Measurements from ENCODE around the gene PDGFB. TPM values are rescaled to one million over a fixed set of nuclear protein-coding genes. Genes with fewer than 3 reads are reported as not detected.

The PDGFB gene
- total and polyA plus RNA-seq, 9 of the 15 experiments (the other 6 are each of a cell fraction or from before 2014, with no cell fraction given) = 0.07 to 4.0 (median 0.48) TPM; not detected in 1

GRCh38 chr22:39283322-39284141, 38.8 kb upstream of the PDGFB start (continued):
- TF ChIP-seq, protein P1, sequence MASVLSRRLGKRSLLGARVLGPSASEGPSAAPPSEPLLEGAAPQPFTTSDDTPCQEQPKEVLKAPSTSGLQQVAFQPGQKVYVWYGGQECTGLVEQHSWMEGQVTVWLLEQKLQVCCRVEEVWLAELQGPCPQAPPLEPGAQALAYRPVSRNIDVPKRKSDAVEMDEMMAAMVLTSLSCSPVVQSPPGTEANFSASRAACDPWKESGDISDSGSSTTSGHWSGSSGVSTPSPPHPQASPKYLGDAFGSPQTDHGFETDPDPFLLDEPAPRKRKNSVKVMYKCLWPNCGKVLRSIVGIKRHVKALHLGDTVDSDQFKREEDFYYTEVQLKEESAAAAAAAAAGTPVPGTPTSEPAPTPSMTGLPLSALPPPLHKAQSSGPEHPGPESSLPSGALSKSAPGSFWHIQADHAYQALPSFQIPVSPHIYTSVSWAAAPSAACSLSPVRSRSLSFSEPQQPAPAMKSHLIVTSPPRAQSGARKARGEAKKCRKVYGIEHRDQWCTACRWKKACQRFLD (CRISPR knock-in tag; IDR thresholded peaks at IDR 0.05) = peak; percentile 52; the same call in 1 of the 2 replicates
- TF ChIP-seq, protein P2, sequence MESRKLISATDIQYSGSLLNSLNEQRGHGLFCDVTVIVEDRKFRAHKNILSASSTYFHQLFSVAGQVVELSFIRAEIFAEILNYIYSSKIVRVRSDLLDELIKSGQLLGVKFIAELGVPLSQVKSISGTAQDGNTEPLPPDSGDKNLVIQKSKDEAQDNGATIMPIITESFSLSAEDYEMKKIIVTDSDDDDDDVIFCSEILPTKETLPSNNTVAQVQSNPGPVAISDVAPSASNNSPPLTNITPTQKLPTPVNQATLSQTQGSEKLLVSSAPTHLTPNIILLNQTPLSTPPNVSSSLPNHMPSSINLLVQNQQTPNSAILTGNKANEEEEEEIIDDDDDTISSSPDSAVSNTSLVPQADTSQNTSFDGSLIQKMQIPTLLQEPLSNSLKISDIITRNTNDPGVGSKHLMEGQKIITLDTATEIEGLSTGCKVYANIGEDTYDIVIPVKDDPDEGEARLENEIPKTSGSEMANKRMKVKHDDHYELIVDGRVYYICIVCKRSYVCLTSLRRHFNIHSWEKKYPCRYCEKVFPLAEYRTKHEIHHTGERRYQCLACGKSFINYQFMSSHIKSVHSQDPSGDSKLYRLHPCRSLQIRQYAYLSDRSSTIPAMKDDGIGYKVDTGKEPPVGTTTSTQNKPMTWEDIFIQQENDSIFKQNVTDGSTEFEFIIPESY (CRISPR knock-in tag; IDR thresholded peaks at IDR 0.05) = peak; percentile 60; the same call in 1 of the 2 replicates
- TF ChIP-seq ZNF766 (CRISPR knock-in tag; conservative IDR thresholded peaks at IDR 0.05) (peak; percentile 77; the same call in 1 of the 2 replicates), ZKSCAN8 (CRISPR knock-in tag; IDR thresholded peaks at IDR 0.05) (peak; percentile 33; the same call in 1 of the 2 replicates), MCM7 (IDR thresholded peaks at IDR 0.05) (no peak), BRF2 (IDR thresholded peaks at IDR 0.05; ENCODE audit: borderline replicate concordance, insufficient read depth, insufficient read length) (no peak), E2F6 (IDR thresholded peaks at IDR 0.05; ENCODE audit: borderline replicate concordance in 1 of 2, extremely low read depth in 1 of 2, insufficient read depth in 1 of 2, insufficient read length in 1 of 2, low read depth in 1 of 2, low read length in 1 of 2, poor library complexity in 1 of 2, severe bottlenecking in 1 of 2) (peak; percentile 18 to 65), ZNF140 (CRISPR knock-in tag; IDR thresholded peaks at IDR 0.05) (no peak), NFE2 (IDR thresholded peaks at IDR 0.05; ENCODE audit: low read depth) (peak; percentile 94), GTF2F1 (IDR thresholded peaks at IDR 0.05; ENCODE audit: low read depth, low read length) (no peak), MEF2A (IDR thresholded peaks at IDR 0.05; ENCODE audit: control insufficient read depth, low read depth, low read length) (no peak), TBP (optimal IDR thresholded peaks at IDR 0.05; ENCODE audit: low read depth, low read length) (peak; percentile 5), ERF (CRISPR knock-in tag; IDR thresholded peaks at IDR 0.05) (peak; percentile 41; the same call in 1 of the 2 replicates), ZNF518B (CRISPR knock-in tag; IDR thresholded peaks at IDR 0.05) (no peak)
- TF ChIP-seq, protein P3, sequence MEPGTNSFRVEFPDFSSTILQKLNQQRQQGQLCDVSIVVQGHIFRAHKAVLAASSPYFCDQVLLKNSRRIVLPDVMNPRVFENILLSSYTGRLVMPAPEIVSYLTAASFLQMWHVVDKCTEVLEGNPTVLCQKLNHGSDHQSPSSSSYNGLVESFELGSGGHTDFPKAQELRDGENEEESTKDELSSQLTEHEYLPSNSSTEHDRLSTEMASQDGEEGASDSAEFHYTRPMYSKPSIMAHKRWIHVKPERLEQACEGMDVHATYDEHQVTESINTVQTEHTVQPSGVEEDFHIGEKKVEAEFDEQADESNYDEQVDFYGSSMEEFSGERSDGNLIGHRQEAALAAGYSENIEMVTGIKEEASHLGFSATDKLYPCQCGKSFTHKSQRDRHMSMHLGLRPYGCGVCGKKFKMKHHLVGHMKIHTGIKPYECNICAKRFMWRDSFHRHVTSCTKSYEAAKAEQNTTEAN (CRISPR knock-in tag; IDR thresholded peaks at IDR 0.05) = no peak

Data from K562 (cell line).